ENCODE results near the gene UMPS.

- TF ChIP-seq CTCF (IDR thresholded peaks at IDR 0.05) (no peak), POLR2A (IDR thresholded peaks at IDR 0.05) (no peak)
Observed at GRCh38 chr3:124697302-124697701, 33.0 kb upstream of the UMPS start.
